CD1c-positive myeloid dendritic cell (primary cell): ENCODE data around the gene ESYT1.

ENCODE experiments used
- DNase-seq: peaks from one replicate; pipeline ENCODE4 v3.0.0-alpha.2; 2016; ENCODE audit errors: extremely low spot score

The ESYT1 gene

DNA sequence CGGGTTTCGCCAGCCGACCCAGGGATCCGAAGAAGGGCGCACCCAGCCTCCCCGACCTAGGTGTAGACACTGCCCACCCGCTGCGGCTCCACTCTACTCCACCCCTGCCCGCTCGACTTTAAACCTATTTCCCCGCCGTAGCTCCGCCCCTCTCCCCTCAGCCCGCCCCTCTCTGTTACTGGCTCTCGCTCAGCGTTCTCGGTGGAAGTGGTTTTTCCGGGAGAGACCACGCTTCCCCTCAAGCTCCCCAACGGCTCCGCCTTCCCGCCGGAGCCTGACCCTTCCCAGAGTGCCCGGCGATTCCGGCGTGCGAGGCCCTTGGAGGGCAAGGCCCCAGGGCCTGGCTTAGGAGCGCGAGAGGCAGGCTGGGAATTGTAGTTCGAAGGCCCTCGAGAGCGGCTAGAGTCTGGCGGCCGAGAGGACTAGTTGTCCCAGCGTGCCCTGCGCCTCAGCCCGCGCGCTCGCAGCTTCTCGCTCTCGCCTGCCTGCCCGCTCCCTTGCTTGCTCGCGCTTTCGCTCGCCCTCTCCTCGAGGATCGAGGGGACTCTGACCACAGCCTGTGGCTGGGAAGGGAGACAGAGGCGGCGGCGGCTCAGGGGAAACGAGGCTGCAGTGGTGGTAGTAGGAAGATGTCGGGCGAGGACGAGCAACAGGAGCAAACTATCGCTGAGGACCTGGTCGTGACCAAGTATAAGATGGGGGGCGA, 23.8 kb upstream of the ESYT1 start, which contains the start of gene PA2G4:
PA2G4 (plus strand) TSS at position 451 of the 706 bp plus-strand sequence; CDS start at position 630, 179 bp downstream.
- DNase-seq = peak; percentile 99

DNA sequence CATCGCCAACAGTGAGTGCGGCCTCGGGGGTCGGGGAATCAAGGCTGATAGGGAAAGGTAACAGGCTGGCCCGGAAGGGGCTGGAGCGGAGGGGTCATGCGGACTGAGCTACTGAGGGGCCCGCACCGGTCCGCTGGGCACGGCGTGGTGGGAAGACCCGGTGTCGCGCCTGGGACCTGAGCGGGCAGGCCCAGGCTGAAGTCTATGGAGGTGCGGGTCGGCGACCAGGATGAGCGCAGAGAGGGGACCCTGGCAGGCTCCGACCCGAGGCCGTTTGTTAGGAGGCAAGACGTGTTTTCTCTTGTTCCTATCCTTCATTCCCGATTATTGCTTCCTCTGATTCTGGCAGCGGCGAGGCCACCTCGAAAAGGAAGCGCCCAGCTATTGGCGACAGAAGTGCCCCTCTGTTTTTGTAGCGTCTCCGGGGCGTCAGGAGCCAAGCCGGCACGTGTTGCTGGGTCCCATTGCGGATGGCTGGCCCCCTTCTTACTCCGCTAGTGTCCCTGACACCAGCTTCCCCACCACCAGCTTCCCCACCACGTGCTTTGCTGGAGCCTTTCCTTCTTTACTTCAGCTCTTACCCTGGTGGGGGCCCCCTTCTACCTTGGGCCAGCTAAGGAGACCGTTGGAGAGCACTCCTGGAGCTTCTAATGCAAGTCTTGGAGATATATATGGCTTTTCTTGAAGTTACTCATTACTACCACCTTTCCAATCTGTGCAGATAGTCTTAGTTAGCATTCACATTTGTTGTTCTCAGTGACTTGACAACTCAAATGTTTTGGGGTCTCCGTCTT, 23.1 kb upstream of the ESYT1 start:
- peak; percentile 25 for DNase-seq

GRCh38 chr12:56105609-56105902, 22.5 kb upstream of the ESYT1 start:
- no peak for DNase-seq

- DNase-seq = no peak
Measured at GRCh38 chr12:56107242-56107641, 20.8 kb upstream of the ESYT1 start.

DNA sequence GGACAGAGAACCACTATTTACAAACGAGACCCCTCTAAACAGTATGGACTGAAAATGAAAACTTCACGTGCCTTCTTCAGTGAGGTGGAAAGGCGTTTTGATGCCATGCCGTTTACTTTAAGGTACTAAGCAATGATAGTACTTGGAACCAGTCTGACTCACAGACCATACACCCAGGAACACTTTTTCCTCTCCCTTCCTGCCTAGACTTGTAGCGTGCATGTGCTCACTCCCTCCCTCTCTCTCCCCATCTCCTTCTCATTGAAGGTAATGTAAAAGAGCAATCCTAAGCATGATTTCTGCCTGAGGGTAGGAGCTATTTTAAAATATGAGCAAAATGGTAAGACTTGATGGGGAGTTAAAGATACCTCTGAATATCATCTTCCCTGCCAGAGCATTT, 17.5 kb upstream of the ESYT1 start:
- DNase-seq = no peak

GRCh38 chr12:56114084-56114483, 14.0 kb upstream of the ESYT1 start:
- DNase-seq = no peak

GRCh38 chr12:56115329-56115728, 12.7 kb upstream of the ESYT1 start:
- DNase-seq = no peak

DNA sequence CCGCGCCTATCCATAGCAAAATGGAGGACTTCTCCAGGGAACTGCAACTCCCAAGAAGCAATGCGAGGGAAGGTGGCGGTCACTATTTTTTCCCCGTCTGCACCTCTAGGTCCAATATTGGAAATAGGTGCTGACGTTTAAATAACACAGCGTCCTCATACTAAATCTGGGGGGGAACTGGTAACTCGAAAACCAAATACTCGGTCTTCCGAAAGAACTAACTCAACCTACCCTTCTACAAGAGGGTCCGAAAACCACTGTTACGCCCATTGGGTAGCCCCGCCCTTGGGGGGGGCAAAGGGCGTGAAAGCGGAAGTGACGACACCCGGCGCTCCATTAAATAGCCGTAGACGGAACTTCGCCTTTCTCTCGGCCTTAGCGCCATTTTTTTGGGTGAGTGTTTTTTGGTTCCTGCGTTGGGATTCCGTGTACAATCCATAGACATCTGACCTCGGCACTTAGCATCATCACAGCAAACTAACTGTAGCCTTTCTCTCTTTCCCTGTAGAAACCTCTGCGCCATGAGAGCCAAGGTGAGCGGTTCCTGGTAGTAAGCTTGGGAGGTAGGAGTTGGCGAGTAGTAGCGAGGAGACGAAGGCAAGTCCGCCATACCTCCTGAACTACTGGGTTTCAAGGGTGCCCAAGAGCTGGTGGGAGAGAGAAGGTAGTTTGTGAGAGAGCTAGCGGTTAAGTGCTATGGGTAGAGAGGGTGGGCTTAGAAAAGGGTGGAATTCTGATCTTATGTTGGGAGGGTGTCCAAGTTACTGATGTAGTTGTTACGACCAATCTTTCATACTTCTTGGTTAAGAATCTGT, 11.6 kb upstream of the ESYT1 start, which contains the start of gene RPL41:
RPL41 (plus strand) TSS at position 367 of the 815 bp plus-strand sequence.
- peak; percentile 98 for DNase-seq

GRCh38 chr12:56117082-56117706, 10.9 kb upstream of the ESYT1 start:
- DNase-seq = peak; percentile 27

DNA sequence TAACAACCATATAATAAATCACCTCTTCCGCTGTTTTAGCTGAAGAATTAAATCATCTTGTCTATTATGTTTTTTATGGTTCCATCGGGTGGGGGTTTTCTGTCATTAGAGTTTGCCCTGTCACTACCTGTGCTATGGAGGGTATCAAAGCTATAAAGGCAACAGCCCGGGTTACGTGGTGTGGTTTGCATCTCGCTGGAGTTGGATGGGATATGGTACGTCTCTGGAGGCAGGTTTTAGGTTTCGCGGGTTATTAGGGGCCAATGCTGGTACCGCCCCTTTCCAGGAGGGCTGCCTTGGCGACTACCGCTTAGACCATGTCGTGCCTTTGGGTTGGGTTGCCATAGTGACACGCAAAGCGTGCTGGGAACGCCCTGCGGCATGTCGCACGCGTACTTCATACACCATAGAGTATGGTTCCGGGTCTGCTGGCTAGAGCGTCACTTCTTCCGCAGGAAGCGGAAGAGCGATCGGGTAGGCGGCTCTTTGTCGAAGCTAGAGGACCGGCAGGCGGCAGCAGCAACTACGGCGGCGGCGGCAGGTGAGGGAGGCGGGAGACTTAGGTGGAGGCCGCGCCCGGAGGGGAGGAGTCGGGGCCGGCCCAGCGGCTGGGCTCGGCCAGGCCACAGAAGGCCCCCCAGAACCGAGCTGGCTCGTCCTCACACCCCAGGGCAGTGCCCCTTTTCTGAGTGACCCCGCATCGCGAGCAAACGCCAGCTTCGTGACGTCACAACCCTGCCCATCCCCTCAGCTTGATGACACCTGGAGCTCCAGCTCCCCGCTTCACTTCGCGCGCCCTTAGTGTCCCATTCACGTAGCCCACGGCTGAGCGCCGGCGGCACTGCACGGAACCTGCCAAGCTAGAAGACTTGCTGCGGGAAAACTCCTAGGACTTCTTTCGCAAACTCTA, 10.0 kb upstream of the ESYT1 start, which contains the start of gene ZC3H10:
ZC3H10 (plus strand) TSS at position 489 of the 910 bp plus-strand sequence. CDS start 2,297 bp downstream, outside the sequence.
- DNase-seq = peak; percentile 100

GRCh38 chr12:56118688-56119357, 9.2 kb upstream of the ESYT1 start:
- DNase-seq = peak; percentile 78

DNA sequence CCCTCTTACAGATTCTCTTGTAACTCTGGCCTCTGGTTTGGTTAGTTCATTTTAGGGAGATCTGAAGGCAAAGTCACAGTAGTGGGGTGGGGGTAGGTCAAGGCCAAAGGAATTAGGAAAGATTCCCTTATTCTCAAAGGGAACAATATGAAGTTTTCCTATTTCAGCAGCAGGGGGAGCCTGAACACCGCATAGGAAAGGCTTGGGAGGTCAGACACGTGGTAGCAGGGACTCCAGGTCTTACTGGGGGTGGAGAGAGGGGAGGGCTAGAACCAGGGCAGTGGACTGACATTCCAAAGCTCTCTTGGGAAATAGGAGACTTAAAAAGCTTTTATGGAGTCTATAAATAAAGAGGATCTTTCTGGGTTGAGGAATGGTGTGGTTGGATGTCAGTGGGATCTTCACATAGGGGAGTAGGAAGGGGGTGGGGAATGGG, 8.7 kb upstream of the ESYT1 start:
- peak; percentile 84 for DNase-seq

DNA sequence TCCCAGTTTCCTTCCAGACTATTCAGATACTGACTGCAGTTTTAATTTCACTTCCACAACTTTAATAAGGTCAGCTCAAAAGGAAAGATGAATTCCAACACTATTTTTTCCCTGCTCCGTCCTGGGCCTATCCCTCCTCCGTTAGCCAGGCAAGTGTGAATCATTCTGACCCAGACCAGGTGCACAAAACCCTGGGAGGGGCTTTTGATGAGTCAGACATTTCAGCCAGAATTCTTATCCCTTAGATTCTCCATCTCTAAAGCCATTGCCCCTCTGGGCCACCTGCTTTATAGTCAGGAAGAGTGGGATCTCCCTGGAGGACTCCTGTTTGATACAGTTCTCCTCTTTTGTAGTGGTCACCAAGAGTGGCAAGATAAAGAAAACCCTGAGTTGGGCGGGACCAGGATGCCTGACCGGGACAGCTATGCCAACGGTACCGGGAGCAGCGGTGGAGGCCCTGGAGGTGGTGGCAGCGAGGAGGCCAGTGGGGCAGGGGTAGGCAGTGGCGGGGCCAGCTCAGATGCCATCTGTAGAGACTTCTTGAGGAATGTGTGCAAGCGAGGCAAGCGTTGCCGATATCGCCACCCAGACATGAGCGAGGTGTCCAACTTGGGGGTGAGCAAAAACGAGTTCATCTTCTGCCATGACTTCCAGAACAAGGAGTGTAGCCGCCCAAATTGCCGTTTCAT, 7.8 kb upstream of the ESYT1 start:
- no peak for DNase-seq

DNA sequence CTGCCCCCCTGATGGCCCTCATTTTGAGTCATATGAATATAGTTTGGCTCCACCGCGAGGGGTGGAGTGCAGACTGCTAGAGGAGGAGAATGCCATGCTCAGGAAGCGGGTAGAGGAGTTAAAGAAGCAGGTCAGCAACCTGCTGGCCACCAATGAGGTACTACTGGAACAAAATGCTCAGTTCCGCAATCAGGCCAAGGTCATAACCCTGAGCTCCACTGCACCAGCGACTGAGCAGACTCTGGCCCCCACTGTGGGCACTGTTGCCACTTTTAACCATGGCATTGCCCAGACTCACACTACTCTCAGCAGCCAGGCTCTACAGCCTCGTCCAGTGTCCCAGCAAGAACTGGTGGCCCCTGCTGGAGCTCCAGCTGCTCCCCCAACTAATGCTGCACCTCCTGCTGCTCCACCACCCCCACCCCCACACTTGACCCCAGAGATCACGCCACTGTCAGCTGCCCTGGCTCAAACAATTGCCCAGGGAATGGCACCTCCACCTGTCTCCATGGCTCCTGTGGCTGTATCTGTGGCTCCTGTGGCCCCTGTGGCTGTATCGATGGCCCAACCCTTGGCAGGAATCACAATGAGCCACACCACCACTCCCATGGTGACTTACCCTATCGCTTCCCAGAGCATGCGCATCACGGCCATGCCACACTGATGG, 6.7 kb upstream of the ESYT1 start:
- no peak for DNase-seq

DNA sequence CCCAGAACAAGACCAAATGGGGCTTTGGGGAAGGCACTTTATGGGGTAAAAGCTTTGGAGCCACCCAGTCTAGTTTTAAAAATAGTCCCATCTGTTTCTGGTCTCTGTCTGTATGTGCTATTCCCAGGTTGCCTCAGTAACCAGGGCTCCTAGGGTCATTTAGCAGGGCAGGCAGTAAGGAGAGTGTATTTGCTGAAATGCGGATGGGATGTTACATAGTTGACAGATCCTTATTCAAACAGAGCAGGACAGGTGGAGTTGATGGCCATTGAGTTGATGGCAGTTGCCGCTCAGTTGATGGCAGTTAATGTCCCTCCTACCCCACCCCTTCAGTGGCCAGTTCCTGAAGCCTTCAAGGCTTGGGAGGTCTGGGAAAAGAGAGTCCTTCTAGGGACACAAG, 5.4 kb upstream of the ESYT1 start:
- DNase-seq = no peak

- no peak for DNase-seq
Measured at GRCh38 chr12:56124133-56124532, 3.9 kb upstream of the ESYT1 start.

- peak; percentile 72 for DNase-seq
Measured at GRCh38 chr12:56126732-56127239, 1.3 kb upstream of the ESYT1 start.

- DNase-seq = no peak
Measured at GRCh38 chr12:56127485-56127887, 581 bp upstream of the ESYT1 start.
